Smooth muscle cell (in vitro differentiated cells): ENCODE measurements around the gene IL1RAPL2. TPM values are rescaled to one million over a fixed set of nuclear protein-coding genes. Genes with fewer than 3 reads are reported as not detected.

Experiments
- DNase-seq: peaks from one replicate; lab custom pipeline; 2025; ENCODE audit not compliant: unreplicated experiment; lab: John Stamatoyannopoulos, UW
- H2AFZ ChIP-seq: fragments of 200-600 bp; sonication (generic); 2 replicates; pipeline ENCODE4 v1.6.0; 2016; ENCODE audit warnings: antibody characterized with exemption, low read depth, mild to moderate bottlenecking
- H3F3A ChIP-seq: fragments of 200-600 bp; sonication (generic); 2 replicates; pipeline ENCODE4 v1.6.0; 2017; ENCODE audit warnings: antibody characterized with exemption, low read depth
- H3K27ac ChIP-seq: fragments of 200-600 bp; sonication (generic); 2 replicates; pipeline ENCODE4 v1.5.1; 2016; ENCODE audit warnings: low read depth, mild to moderate bottlenecking
- H3K27me3 ChIP-seq: fragments of 200-600 bp; sonication (generic); 2 replicates; pipeline ENCODE4 v1.6.1; 2016; ENCODE audit warnings: low read depth, mild to moderate bottlenecking
- H3K36me3 ChIP-seq: fragments of 200-600 bp; sonication (generic); 2 replicates; pipeline ENCODE4 v1.5.1; 2016; ENCODE audit warnings: low read depth
- H3K4me1 ChIP-seq: fragments of 200-600 bp; sonication (generic); 2 replicates; pipeline ENCODE4 v1.5.1; 2016; ENCODE audit warnings: low read depth
- H3K4me2 ChIP-seq: fragments of 200-600 bp; sonication (generic); 2 replicates; pipeline ENCODE4 v1.6.0; 2016; ENCODE audit warnings: mild to moderate bottlenecking
- H3K4me3 ChIP-seq: fragments of 200-600 bp; sonication (generic); 2 replicates; pipeline ENCODE4 v1.5.1; 2016; ENCODE audit warnings: mild to moderate bottlenecking
- H3K79me2 ChIP-seq: fragments of 200-600 bp; sonication (generic); 2 replicates; pipeline ENCODE4 v1.6.0; 2016; ENCODE audit warnings: low read depth, mild to moderate bottlenecking
- H3K9ac ChIP-seq: fragments of 200-600 bp; sonication (generic); 2 replicates; pipeline ENCODE4 v1.6.0; 2016; ENCODE audit warnings: low read depth
- H3K9me3 ChIP-seq: fragments of 200-600 bp; sonication (generic); replicated peaks from 2 replicates; pipeline ENCODE4 v1.5.1; 2016; ENCODE audit warnings: low read depth
- H4K20me1 ChIP-seq: fragments of 200-600 bp; sonication (generic); 2 replicates; pipeline ENCODE4 v1.6.0; 2016; ENCODE audit warnings: low read depth
- CTCF ChIP-seq: fragments of 200-600 bp; sonication (generic); IDR thresholded peaks from 2 replicates; pipeline ENCODE4 v1.5.1; 2017; ENCODE audit warnings: borderline replicate concordance, mild to moderate bottlenecking, antibody characterized with exemption; ENCODE audit not compliant: insufficient read depth, poor library complexity, severe bottlenecking
- WGBS: methylation state at CpG from one replicate; pipeline ENCODE4 v1.1.7; 2016; ENCODE audit warnings: low lambda C conversion rate; 5-methylcytosine and 5-hydroxymethylcytosine counted together
- polyA plus RNA-seq: library from polyadenylated mRNA; unstranded; fragments of >200 nt; fragmentation: Nextera tagmentation; extraction: Ambion mirVana; gene quantifications from 2 replicates; pipeline ENCODE4 v1.2.1, GENCODE V29; 2016
- total RNA-seq: library from RNA; depleted of rRNA; stranded (reverse); fragments of >200 nt; gene quantifications from 2 replicates; pipeline ENCODE4 v1.2.3, GENCODE V29; 2014

The IL1RAPL2 gene
- total and polyA plus RNA-seq, 2 experiments from 2014 or later: not detected

- TF ChIP-seq CTCF: no peak
- no peak overlapping the region for H3K27ac ChIP-seq
These were observed 1145.8 kb downstream of the IL1RAPL2 start for GRCh38 chrX:105711805-105712204.

GRCh38 chrX:105715746-105716145, 1149.7 kb downstream of the IL1RAPL2 start:
- no peak for DNase-seq
- H3K36me3 ChIP-seq: no peaks in the 10 kb centered on the region
- no peaks in the 10 kb centered on the region for H3K4me1 ChIP-seq
- TF ChIP-seq CTCF: no peak
- H3F3A ChIP-seq: no peaks in the 10 kb centered on the region
- H3K27me3 ChIP-seq: no peaks in the 10 kb centered on the region
- no peaks in the 10 kb centered on the region for H3K9me3 ChIP-seq
- H3K4me2 ChIP-seq: no peak overlapping the region
- no peak overlapping the region for H2AFZ ChIP-seq
- no peak overlapping the region for H3K4me3 ChIP-seq
- H3K79me2 ChIP-seq: no peaks in the 10 kb centered on the region
- H4K20me1 ChIP-seq: no peaks in the 10 kb centered on the region
- H3K27ac ChIP-seq: peak overlapping the region; percentile 35
- H3K9ac ChIP-seq: no peak overlapping the region

More at GRCh38 chrX:105711805-105712204, 1145.8 kb downstream of the IL1RAPL2 start:
- H3K9me3 ChIP-seq: no peaks in the 10 kb centered on the region
- H3K79me2 ChIP-seq: no peaks in the 10 kb centered on the region
- no peaks in the 10 kb centered on the region for H3K4me1 ChIP-seq
- H3K27me3 ChIP-seq: no peaks in the 10 kb centered on the region
- no peak overlapping the region for H3K4me2 ChIP-seq
- H3F3A ChIP-seq: no peaks in the 10 kb centered on the region
- no peak overlapping the region for H2AFZ ChIP-seq
- DNase-seq: no peak
- H4K20me1 ChIP-seq: no peaks in the 10 kb centered on the region
- no peak overlapping the region for H3K4me3 ChIP-seq
- H3K36me3 ChIP-seq: no peaks in the 10 kb centered on the region
- H3K9ac ChIP-seq: no peak overlapping the region

DNA sequence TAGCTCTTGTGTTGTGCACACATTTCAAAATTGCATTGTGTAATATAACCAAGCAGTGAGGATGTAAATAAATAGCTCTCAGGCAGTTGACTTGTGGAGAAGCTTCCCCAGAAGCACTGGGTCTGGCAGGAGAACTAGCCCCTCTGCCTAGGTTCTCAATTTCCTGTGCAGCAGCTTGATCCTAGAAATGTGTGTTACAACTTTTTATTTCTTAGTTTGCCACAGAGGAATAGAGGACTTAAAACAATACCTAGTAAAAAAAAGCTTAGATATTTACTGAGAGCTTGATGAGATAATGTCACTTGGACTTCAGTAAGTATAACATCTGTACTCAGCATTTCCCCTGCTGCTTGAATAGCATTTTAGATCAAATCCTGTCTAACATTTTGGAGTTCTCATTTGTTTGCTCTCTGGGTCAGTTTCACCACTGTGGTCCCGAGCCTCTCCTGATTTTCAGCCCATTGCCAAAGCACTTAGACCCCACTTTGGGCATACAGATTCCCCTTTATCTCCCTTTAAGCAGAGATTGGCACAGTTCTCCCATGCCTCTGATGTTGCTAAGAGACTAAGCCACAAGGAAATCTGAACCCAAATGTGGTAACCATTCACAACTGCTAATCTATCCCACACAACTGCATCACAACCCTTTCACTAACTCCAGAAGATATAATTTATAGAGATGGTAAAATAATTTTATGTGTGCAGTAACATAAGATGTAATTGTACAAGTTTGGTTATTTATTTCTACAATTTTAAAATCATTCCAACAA, 1158.2 kb downstream of the IL1RAPL2 start:
- Histone ChIP-seq H3K9me3 (no peaks in the 10 kb centered on the region), H3K4me1 (no peaks in the 10 kb centered on the region), H4K20me1 (no peaks in the 10 kb centered on the region), H3K27ac (no peak overlapping the region), H3F3A (no peaks in the 10 kb centered on the region), H3K4me3 (no peak overlapping the region), H2AFZ (no peak overlapping the region), H3K27me3 (no peaks in the 10 kb centered on the region), H3K79me2 (no peaks in the 10 kb centered on the region), H3K36me3 (no peaks in the 10 kb centered on the region), H3K9ac (no peak overlapping the region), H3K4me2 (no peak overlapping the region)
- no peak for DNase-seq
- 57% methylated on average over 1 of the region's 1 CpG for WGBS
- no peak for TF ChIP-seq CTCF

DNA sequence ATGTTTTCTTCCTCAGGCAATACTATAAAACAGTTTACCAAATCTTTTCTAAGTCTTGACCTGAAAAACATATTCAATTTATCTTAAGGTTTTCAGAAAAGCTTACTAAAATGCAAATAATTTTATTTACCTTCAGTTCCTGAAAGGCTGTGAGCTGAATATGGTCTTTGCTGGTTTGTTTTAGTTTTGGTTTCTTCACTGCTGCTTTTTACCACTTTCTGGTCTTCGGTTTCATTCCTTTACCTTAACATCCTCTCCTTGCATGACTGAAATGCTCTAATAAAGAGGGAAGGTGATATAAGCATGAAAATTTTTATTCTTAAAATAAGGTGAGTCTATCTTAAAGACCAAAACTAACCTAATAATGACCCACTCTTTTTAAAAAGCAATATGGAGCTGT, 1159.2 kb downstream of the IL1RAPL2 start:
- Histone ChIP-seq H3K27ac (no peak overlapping the region), H3K79me2 (no peaks in the 10 kb centered on the region), H3F3A (no peaks in the 10 kb centered on the region), H3K4me1 (no peaks in the 10 kb centered on the region), H3K4me3 (no peak overlapping the region), H3K9ac (no peak overlapping the region), H2AFZ (no peak overlapping the region), H4K20me1 (no peaks in the 10 kb centered on the region), H3K27me3 (no peaks in the 10 kb centered on the region), H3K36me3 (no peaks in the 10 kb centered on the region), H3K9me3 (no peaks in the 10 kb centered on the region), H3K4me2 (no peak overlapping the region)
- no peak for TF ChIP-seq CTCF
- DNase-seq: no peak
- 91% methylated on average over 1 of the region's 1 CpG for WGBS
